GM19351 (cell line): Measurements from ENCODE around the gene SMC2.

Experiments used
- ATAC-seq: cut with Tn5 transposase; IDR thresholded peaks from one replicate; pipeline ENCODE4 v1.9.1; 2021; ENCODE audit warnings: mild to moderate bottlenecking, moderate library complexity; ENCODE audit not compliant: unreplicated experiment

The SMC2 gene

DNA sequence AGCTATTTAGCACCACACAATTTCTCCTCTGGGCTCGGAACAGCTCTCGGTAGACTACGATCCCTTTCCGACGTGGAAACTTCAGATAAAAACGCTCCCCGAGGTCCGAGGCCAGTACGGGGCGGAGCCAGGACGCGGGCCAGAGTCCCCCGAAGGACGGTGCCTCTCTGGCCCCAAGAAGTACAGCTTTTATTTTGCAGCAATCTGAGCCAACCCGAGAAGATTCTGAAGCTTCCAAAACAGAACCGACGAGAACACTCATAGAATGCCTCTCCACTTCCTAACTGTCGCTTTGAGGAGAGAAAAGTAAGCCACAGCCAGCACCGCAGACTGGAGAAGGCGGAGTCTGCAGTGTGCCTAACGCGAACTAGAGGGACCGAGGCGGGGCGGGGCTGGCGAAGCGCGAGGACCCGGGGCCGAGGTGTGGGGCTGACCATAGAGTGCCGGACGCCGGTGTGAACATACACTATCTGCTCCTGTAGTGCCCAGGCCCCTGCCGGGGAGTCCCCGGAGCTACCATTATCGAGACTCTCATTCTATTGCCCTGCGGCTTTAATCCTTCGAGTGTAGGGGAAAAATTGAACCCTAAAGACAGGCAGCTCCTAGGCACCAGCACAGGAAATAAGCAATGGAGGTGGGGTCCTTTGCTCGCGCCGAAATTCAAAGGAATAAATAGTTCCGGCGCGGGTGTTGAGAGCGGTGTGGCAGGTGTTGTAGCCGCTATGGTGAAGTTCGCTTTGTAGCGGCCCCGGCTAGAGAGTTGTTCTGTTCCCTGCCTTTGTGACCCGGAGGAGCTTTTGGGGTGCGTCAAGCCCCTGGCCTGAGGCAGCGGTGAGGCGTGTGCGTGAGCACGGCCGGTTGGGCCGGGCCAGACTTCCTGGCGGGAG lies at the start of gene SMC2:
SMC2 (plus strand) TSS at position 663 of the 887 bp plus-strand sequence. CDS start 1,076 bp downstream, outside the sequence.
- ATAC-seq = peak; percentile 75

DNA sequence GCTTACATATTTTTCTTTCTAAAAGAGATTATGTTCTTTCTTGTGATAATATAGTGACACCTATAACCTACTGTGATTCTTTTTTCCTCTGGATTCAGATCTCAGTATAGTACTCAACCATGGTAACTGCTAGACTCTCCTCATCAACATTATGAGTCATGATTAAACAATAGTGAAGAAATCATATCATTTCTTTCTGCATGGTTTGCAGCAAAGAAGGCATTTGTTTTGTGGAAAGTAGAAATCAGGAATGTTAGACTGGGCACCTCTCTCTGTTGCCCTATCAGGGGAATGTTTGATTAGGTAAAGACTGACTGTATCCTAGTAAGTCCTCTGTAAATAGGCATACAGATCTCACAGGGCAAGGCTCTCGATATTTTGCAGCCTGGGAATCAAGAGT lies 25.6 kb upstream of the SMC2 start:
- no peak for ATAC-seq

DNA sequence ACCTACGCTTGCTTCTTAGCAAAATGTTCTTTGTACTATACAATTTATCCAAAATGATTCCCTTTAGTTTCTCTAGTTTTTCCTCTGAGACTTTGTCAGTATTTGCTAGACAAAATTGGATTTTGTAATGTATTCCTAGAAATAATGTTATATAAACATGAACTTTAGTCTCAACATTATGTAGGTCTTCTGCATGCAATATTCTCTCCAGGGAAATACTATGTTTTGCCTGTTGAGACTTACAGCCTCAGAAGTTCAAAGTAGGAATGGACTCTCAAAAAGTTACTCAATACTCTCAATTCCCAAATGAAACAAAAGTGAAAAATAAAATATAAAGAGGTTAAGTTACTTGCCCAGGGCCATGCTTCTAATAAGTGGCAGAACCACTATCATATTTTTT lies 24.8 kb upstream of the SMC2 start:
- ATAC-seq = no peak

DNA sequence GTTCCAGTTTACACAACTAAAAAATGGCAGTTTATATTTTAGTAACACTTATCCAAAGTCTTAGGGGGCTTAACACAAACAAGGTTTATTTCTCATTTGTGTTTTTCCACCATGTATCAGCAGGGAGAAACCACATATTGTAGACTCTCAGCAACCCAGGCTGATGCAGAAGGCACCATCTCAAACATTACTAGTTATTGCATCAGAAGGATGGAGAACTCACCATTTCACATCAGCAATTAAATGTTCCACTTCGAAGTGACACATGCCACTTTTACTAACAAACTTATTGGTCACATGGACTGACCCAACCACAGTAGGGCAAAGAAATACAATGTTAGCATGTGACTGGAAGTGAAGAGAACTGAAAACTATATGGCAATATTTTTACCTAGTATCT lies 22.5 kb upstream of the SMC2 start:
- ATAC-seq = no peak

DNA sequence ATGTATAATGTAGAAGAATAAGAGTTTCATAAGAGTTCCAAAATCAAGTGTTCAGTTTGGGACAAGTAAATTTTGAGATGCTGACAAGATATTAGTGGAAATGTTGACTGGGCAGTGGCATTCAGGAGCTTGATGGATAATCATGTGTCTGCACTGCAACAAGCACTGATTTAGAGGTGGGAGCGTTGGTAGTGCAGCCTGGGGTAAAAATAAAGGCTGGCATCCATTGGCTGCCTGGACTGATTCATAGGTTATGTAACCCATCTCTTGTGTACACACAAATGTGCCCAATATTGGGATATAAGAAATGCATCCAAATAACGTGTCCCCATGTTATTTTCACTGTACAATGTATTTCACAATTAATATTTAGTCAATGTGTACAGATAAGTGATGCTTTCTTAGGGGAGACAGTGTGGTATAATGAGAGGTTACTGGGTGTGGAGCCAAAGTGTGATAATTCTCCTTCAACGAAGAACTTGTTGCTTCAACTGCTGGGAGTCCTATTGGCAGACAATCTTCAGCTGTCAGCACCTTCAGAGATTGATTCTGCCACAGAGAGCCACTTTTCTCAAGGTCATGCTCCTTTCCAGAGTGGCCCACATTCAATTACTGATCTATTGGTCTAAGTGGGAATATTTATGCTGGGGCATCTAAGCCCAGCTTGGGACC lies 20.9 kb upstream of the SMC2 start:
- no peak for ATAC-seq

DNA sequence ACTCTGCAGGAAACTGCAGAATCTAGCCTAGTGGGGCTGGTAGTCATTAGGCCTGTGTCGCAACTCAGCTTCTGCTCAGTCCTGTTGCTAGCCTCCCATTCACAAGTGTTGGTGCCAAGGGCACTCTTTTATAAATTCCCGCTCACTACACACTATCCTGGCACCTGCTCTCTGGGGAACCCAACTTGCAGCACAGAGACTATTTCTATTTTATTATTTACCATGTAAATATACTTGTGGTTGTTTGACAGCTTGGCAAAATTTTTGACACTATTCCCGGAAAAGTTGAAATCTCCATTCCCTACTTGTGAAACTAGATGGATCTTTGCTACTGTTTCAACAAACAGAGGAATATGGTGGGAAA lies 20.4 kb upstream of the SMC2 start:
- ATAC-seq = no peak

DNA sequence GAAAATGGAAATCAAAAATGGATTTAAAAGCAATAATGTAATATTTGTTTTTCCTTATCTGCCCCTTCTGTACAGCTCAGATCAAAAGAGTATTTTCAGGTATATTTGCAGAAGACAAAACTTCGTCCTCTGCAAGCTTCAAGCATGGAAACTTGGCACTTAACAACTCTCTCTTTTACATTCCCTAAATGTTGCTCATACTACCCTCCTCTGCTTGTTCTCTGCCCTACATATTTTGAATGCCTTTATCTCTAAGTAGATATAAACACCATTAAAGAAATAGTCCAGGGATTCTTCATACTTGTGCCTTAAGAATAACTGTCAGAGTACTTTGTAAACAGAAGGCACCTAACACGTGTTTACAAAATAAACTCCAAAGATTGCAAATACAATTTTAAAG lies 19.2 kb upstream of the SMC2 start:
- no peak for ATAC-seq

DNA sequence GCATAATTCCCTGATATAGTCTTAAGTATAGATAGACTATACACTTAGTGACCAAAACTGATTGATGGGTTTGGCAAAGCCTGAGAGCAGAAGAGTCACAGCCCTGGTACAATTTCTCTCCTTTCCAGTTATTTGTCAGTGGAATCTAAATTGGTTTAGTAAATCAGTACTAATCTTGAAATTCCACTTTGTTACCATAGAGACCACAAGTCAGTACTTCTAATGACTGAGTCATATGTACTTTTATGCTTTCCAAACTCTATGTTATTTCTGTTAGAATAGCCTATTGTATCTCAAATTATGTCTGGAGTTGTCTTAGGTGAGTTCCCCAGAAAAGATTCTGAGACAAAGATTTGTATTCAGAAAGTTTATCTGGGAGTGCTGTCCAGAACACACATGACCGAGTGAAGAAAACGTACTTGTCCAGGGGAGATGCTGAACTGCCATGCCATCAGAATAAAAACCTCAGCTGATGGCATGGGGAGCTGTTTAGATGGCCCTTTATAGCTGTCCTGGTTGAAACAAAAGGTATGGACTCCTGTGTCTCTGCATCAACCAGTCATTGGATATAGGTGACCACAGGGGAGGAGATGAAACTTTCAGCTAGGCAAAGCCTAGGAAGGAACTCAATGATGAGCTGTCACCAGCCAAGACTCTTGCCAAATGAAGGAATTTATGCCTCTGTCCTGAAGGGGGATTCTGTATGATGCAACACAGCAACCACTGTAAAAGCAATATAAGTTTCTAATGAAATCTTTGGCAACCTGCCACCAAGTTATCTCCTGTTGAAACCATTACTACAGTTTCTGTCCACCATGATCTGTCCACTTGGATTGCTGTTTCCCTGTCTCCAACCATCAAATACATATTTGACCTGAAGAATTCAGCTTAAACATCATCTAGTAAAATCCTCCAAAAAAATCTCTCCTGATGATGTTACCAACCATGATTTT lies 18.0 kb upstream of the SMC2 start:
- no peak for ATAC-seq

DNA sequence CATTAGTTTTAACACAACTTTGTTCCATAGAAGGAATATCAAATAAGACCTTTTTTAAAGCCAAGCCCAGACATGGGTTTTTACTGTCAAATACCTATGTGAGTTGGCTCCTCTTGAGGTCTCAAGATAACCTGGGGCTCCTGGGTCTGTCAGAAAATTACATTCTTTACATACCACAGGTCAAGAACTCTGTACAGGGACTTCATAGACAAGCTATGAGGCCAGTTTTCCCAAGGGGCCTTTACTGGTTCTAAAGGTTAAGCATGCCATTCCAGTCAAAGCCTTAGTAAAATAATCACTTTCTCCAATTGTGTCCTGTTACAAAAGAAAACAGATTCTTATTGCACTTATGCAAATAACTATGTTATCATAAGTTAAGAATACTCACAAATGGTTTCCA lies 15.5 kb upstream of the SMC2 start:
- ATAC-seq = no peak

DNA sequence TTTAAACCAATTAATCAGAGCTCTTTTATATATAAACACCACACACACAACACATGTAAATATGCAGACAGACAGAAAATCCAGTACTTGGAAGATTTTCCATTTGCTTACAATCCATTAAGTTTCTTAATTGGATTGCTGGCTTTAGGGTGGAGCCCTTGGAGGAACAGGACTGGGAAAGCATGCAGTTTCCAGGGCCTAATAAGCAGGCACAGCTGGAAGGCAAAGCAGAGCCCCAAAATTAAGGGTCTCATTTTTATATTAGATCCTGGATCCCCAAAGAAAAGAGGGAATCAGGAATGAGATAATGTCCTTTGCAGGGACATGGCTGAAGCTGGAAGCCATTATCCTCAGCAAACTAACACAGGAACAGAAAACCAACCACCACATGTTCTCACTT lies 13.1 kb upstream of the SMC2 start:
- no peak for ATAC-seq

DNA sequence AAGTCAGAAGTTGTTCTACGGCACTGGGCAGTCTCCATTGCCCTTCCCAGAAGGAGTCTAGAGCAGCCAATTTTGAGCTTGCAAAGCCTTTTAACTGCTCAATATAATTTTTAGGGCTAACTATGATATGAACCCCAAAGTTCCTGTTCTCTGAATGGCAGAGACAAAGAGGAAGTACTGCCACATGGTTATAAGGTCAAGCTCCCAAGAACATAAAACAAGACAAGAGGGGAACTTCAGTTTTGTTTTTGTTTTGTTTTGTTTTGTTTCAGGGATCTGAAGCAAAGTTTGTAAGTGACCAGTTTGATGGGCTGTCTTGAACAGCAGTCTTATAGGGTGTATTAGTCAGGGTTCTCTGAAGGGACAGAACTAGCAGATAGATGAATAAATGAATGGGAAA lies 11.9 kb upstream of the SMC2 start:
- peak; percentile 46 for ATAC-seq

DNA sequence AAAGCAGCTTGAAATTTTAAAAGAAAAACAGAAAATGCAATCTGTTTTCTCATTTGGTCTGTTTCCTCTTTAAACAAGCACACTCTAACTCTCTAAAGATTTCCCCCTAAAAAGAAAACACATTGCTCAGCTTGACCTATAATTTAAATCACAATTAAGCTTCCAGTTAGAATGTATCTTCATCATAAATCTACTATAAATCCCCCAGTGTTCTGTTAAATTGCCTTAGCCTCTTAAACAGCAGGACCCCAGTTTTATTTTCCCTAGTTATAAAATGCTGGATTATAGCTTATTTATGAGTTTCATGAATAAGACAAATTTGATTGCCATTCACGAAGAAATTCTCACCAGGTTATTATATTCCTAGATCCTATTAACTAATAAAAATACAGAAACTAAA lies 8.6 kb upstream of the SMC2 start:
- no peak for ATAC-seq

DNA sequence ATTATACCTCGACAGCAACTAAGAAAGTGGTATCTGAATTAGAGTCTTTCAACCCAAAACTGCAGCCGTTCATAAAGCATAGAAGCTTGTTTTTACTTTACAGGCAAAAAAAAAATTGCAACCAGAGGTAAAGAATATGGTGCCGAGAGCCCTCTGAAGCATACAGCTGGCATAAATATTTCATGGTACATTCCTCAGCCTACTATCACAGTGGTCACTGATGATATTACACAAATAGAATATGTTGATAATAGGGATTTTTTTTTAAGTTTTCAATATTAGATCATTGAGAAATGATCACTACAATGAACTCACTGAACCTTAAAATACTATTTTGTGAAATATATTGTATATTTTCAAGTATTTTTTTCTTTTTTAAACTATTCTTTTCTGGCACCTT lies 6.2 kb upstream of the SMC2 start:
- no peak for ATAC-seq

DNA sequence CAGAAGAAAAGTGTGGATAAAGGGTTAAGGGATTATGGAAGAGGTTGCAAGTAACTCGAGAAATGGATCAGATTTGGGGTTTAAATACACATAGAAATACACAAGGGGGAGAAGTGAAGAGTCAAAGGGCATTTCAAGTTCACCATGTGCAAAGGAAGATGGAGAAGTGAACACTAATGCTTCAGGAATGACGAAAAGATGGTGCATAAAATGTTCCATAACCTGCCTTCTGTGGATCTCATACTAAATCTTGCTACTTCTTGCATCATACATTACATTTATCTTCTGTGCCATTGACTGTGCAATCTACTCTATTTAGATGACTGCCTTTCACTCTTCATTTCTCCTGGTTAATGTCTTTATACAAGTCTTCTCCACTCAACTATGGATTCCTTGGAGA lies 5.7 kb upstream of the SMC2 start:
- no peak for ATAC-seq

DNA sequence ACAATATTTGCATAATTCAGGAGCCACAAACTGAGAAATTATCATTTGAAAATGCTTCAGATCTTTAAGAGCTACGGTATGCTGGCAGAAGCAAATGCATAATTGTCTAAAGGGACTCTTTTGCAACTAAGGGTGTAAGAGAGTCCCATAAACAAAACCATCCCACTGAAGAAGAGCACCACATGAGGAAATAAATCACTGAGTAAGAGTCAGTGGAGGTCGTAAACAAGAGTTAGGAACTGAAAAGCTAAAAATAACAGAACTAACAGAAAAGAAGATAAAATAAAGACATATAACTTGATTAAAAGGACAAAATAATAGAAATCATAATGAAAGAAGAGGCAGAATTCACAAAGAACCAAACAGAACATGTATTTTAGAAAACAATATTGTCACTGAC lies 3.5 kb upstream of the SMC2 start:
- no peak for ATAC-seq

DNA sequence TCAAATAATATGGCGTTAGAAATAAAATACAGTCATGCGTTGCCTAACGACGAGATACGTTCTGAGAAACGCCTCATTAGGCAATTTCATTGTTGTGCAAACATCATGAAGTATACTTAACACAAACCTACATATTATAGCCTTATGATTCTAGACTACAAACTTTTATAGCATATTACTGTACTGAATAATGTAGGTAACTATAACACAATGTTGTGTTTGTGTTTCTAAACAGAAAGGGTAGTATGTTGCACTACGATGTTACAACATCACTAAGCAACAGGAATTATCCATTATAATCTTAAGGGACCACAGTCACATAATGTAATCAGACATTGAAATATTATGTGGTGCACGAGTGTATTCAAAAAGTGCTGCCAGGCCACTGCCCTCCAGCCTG lies 3.0 kb upstream of the SMC2 start:
- no peak for ATAC-seq

DNA sequence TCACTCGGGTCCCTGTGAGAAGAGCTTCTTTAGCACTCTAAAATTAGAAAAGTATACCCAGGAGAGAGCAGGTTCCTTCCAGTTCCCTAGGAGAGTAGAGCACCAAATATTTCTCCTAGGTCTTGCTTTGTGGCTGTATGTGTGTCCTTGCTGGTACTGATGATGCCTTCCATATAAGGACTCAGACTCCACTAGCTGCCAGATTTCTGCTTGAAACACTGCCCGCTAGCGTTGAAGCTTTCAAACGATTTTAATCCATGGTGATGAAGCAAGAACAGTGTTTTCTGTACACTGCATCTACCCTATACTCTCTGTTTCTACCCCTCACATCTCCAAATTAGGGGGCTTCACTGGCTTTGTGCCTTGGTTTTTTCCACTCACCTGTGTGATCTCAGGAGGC lies 2.4 kb upstream of the SMC2 start:
- ATAC-seq = peak; percentile 39

DNA sequence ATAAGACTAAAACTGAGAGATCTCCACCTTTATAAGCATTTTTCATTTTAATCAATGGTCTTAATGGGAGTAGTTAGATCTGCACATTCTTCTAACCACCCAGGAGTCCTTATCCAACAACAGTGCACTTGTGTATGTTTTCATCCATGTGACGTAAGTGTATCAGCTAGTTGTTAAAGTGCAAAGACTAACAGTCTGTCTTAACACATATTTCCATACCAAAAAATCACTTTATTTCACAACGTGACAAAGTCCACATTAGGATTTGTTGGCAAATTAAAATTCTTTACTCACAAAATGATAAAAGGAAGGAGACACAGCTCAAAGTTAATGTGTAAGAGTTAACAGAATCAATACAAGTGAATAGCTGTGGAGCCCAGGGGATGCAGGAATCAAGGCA lies 1.9 kb upstream of the SMC2 start:
- ATAC-seq = no peak

DNA sequence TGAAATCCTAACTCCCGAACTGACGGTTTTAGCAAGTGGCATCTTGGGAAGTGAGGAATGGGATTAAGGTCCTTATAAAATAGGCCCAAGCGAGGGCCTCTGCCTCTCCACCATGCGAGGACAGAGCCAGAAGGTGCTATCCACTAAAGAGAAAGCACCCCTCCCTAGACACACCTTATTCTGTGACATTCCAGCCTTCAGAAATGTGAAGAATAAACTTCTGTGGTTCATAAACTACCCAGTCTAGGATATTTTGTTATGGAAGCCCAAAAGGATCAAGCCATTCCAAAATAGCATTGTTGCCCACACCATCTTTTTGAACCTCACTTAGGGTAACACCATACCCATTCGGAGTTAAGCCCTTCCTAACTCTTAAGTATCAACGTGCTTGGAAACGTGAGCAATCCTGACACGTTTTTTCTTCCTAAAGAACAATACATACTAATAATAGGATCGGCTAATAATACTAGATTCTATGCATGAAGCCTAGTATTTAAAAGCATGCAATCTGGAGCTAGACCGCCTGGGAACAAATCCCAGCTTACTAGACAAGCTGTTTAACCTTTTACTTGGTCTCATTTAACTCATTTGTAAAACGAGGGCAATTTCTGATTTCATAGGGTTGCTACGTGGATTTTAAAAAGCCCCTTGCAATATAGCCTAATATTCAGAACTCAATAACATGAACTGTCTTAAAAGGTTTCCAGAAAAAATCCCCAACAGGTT lies 1.1 kb upstream of the SMC2 start:
- no peak for ATAC-seq

DNA sequence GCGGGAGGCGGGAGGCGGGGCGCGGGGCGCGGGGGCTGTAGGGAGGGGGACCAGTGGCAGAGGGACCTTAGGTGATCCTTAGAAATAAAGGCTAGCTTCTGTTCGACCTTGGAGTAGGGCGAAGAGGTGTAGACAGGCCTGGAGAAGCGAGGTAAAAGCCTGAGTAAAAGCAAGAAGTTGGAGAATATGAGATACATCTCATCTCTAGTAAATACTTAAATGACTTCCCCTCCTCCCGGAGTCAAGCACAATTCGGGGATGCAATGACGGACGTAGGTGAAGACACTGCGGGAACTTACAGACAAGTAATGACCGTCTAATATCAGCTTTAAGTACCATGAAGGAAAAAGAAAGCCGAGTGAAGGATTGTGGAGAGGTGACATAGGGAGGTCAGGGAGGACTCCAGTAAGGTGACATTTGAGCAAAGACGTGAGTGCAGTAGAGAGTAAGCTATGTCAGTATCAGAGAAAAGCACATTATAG lies 466 bp downstream of the SMC2 start:
- ATAC-seq = peak; percentile 2

DNA sequence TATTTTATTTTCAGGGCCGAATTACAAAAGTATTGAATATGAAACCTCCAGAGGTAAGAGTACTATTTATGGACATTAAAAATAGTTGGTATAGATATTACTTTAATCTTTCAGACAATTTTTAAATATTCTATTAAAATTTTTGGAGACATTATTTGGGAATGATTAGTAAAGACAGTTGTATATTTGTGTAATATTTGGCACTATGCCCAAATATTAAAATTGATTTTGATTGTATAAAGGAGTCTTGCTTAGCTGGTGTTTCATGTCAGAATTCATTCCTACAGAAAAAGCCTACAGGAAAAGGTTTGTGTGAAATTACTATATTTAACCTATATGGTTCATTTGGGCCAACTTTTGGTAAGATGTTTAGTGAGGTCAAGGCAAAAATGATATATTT lies 5.5 kb downstream of the SMC2 start:
- ATAC-seq = no peak
